ENCODE measurements around the gene ASXL1. TPM values are rescaled to one million over a fixed set of nuclear protein-coding genes. Genes with fewer than 3 reads are reported as not detected.

ASXL1 gene
- total and polyA plus RNA-seq, 3 experiments from 2014 or later = 19.8 to 133 (median 131) TPM

DNA sequence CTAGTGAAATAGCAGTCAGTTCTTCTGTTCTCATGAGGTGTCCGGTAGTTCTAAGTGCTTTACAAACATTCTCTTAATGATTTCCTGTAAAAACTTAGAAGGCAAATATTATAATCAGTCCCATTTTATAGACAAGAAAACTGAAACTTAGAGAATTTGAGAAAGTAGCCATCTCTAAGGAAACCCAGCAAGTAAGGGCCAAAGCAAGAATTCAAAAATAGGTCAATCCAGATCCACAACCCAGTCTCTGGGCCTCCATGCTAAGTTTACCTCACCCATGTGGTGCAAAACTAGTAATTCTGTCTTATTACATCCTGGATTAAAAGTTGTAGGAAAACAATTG, 27.6 kb upstream of the ASXL1 start:
- H3K9me3 Mint-ChIP-seq = no peaks in the 10 kb centered on the region
- POLR2A ChIA-PET = no interaction called here
- peaks cover 6% of the 10 kb centered on the region for H3K36me3 ChIP-seq (ENCODE audit: insufficient read depth, low read length)
- CTCF ChIA-PET = no interaction called here
- H3K9me3 ChIP-seq (ENCODE audit: low read length) = no peaks in the 10 kb centered on the region
- H3K27me3 Mint-ChIP-seq = no peaks in the 10 kb centered on the region
- H3K4me1 ChIP-seq (ENCODE audit: insufficient read depth, low read length) = peaks cover 21% of the 10 kb centered on the region
- peak overlapping the region in 1 of 8 donors; percentile 38 for H3K27ac Mint-ChIP-seq
- H3K27ac ChIP-seq (ENCODE audit: low read depth, low read length) = no peak overlapping the region
- H3K4me3 Mint-ChIP-seq = no peak overlapping the region
- H3K36me3 Mint-ChIP-seq = peaks cover 11 to 54% (median 18%) of the 10 kb centered on the region in 3 donors
- no peaks in the 10 kb centered on the region for H3K27me3 ChIP-seq (ENCODE audit: insufficient read depth, low read length, poor library complexity, severe bottlenecking)
- H3K4me3 ChIP-seq (ENCODE audit: low read length) = no peak overlapping the region
- peaks cover 26 to 34% (median 33%) of the 10 kb centered on the region in 3 donors for H3K4me1 Mint-ChIP-seq
- DNase-seq = no peak

DNA sequence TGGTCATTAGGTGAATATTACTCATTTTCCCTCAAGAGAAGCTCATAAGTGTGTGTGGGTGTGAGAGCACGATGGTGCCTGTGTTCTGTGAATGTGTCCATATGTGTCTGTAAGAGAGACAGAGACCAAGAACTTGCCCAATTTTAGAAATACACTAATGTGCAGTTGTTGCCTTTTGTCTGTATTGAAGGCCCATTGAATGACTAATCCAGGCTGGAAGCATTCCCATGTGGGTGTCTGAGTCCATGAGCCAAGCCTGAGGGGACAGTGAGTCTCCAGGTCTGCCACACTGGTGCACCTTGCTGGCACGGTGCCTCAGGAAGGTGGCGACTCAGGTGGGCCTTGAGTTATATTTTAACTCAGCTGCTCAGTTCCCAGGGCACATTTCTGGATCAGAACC, 25.5 kb upstream of the ASXL1 start:
- no peaks in the 10 kb centered on the region for H3K9me3 ChIP-seq (ENCODE audit: low read length)
- no peak overlapping the region for H3K27ac ChIP-seq (ENCODE audit: low read depth, low read length)
- H3K27ac Mint-ChIP-seq = peak overlapping the region in 7 of 8 donors; percentile 21 to 99 (median 83)
- H3K36me3 ChIP-seq (ENCODE audit: insufficient read depth, low read length) = peaks cover 6% of the 10 kb centered on the region
- DNase-seq = no peak
- ChIA-PET POLR2A (no interaction called here), CTCF (no interaction called here)
- no peaks in the 10 kb centered on the region for H3K27me3 ChIP-seq (ENCODE audit: insufficient read depth, low read length, poor library complexity, severe bottlenecking)
- H3K4me1 ChIP-seq (ENCODE audit: insufficient read depth, low read length) = peaks cover 21% of the 10 kb centered on the region
- no peaks in the 10 kb centered on the region for H3K9me3 Mint-ChIP-seq
- no peak overlapping the region for H3K4me3 ChIP-seq (ENCODE audit: low read length)
- no peak overlapping the region for H3K4me3 Mint-ChIP-seq
- peaks cover 28 to 37% (median 34%) of the 10 kb centered on the region in 3 donors for H3K4me1 Mint-ChIP-seq
- H3K36me3 Mint-ChIP-seq = peaks cover 4 to 39% (median 5%) of the 10 kb centered on the region in 3 donors
- H3K27me3 Mint-ChIP-seq = no peaks in the 10 kb centered on the region

DNA sequence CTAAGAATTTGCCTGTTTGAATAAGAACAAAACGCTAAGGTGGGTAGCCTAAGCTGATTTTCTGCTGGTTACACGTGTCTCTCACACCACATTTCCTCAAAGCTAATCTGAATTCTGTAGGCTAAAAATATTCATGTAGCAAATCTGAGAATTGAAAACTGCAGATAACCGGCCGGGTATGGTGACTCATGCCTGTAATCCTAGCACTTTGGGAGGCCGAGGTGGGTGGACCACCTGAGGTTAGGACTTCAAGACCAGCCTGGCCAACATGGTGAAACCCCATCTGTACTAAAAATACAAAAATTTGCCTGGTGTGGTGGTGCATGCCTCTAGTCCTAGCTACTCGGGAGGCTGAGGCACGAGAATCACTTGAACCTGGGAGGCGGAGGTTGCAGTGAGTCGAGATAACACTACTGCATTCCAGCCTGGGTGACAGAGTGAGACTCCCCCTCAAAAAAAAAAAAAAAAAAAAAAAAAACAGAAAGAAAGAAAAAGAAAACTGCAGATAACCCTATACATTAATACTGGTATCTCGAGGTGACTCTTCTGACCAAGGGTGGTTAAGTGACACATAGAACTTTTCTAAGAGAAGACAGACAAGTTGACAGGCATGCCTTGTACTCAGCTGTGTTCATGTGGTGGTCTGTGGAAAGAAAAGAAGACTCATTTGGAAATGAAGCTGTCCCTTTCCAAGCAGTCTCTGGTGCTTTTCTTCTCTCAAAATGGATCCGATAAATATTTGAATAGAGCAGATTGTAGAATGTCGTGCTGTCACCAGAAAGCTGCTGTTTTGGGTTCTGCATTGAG, 24.7 kb upstream of the ASXL1 start:
- Mint-ChIP-seq H3K27me3 (no peaks in the 10 kb centered on the region), H3K4me1 (peaks cover 28 to 37% (median 34%) of the 10 kb centered on the region in 3 donors), H3K27ac (peak overlapping the region; percentile 83 to 99 (median 95)), H3K9me3 (no peaks in the 10 kb centered on the region), H3K4me3 (peak overlapping the region in 6 of 7 donors; percentile 63 to 80 (median 72)), H3K36me3 (peaks cover 4 to 39% (median 6%) of the 10 kb centered on the region in 3 donors)
- ChIA-PET POLR2A (no interaction called here), CTCF (no interaction called here)
- Histone ChIP-seq H3K27ac (ENCODE audit: low read depth, low read length) (peak overlapping the region; percentile 18), H3K36me3 (ENCODE audit: insufficient read depth, low read length) (peaks cover 6% of the 10 kb centered on the region), H3K4me3 (ENCODE audit: low read length) (no peak overlapping the region), H3K4me1 (ENCODE audit: insufficient read depth, low read length) (peaks cover 21% of the 10 kb centered on the region), H3K27me3 (ENCODE audit: insufficient read depth, low read length, poor library complexity, severe bottlenecking) (no peaks in the 10 kb centered on the region), H3K9me3 (ENCODE audit: low read length) (no peaks in the 10 kb centered on the region)
- DNase-seq = no peak

DNA sequence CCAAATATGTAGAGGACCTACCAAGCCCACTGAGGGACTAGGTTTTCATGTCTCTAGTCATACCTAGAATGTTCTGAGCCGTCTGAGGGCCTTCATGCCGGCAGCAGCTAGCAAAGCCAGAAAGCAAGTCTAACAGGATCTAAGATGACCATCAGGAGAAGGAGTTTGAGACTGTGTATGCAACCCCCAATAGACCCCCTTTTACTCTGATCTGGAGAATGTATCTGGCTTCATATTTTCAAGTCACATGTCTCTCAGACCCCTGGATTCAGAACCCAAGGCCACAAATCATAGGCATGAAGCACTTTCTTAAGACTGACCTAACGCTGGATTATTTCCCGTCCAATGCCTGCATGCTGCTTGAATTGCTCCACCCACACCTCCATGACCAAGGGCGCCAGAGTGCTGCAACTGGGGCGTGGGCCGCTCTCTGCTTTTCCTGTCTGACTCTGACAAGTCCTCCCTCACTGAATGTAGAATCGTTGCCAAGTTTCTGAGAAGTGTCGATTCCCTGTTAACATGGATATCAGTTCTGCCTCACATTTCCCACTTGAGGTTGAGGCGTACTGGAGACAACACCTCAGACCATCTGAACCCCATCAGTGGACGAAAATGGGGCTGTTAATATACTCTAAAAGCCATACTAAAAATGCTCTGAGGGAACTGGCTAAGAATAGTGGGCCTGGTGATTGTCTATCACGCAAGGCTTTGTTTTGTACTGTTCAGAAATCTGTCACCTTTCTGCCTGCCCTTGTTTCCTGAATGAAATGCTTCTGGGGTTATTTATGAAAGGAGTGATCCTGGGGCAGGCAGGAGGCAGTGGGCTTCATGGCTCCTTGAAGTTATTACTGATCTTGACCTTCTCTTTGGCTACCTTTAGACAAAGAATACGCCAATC, 23.9 kb upstream of the ASXL1 start:
- ChIA-PET CTCF (no interaction called here), POLR2A (no interaction called here)
- Histone ChIP-seq H3K9me3 (ENCODE audit: low read length) (no peaks in the 10 kb centered on the region), H3K27ac (ENCODE audit: low read depth, low read length) (peak overlapping the region; percentile 18), H3K4me3 (ENCODE audit: low read length) (no peak overlapping the region), H3K27me3 (ENCODE audit: insufficient read depth, low read length, poor library complexity, severe bottlenecking) (no peaks in the 10 kb centered on the region), H3K36me3 (ENCODE audit: insufficient read depth, low read length) (peaks cover 6% of the 10 kb centered on the region), H3K4me1 (ENCODE audit: insufficient read depth, low read length) (peaks cover 21% of the 10 kb centered on the region)
- Mint-ChIP-seq H3K9me3 (no peaks in the 10 kb centered on the region), H3K4me1 (peaks cover 28 to 37% (median 34%) of the 10 kb centered on the region in 3 donors), H3K27ac (peak overlapping the region; percentile 83 to 99 (median 95)), H3K36me3 (peaks cover 4 to 37% (median 7%) of the 10 kb centered on the region in 3 donors), H3K4me3 (peak overlapping the region in 6 of 7 donors; percentile 63 to 80 (median 72)), H3K27me3 (no peaks in the 10 kb centered on the region)
- peak in 4 of 5 donors; percentile 15 to 61 (median 36) for DNase-seq

DNA sequence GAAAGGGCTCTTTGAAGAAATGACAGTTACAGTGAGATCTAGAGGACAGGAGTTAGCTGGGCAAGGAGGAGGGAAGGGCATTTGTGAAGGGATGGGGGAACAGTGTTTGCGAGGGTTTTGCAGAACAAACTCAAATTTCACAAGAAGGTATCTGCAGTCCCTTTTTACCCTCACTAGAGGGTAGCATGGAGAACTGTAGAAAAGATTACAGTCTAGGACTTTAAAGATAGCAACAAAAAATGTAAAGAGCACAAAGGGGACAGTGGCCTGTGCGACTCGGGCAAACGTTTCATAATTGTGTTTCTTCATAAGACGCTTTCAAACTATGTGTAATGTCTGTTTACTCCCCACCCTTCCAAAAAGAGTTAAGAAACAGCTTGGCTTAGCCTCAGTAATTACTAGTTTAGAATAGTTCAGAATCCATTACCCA, 21.2 kb upstream of the ASXL1 start:
- H3K9me3 ChIP-seq (ENCODE audit: low read length) = no peaks in the 10 kb centered on the region
- no peaks in the 10 kb centered on the region for H3K27me3 ChIP-seq (ENCODE audit: insufficient read depth, low read length, poor library complexity, severe bottlenecking)
- no peaks in the 10 kb centered on the region for H3K27me3 Mint-ChIP-seq
- CTCF ChIA-PET = interaction anchor here (0.6 to 1.1 kb wide), 2 partner anchors 22 to 28 kb away, joined by 3 read pairs; no protein-coding TSS in a partner anchor
- H3K4me1 ChIP-seq (ENCODE audit: insufficient read depth, low read length) = peaks cover 21% of the 10 kb centered on the region
- H3K4me3 Mint-ChIP-seq = no peak overlapping the region
- no peak overlapping the region for H3K4me3 ChIP-seq (ENCODE audit: low read length)
- POLR2A ChIA-PET = no interaction called here
- peak in 1 of 5 donors; percentile 39 for DNase-seq
- H3K36me3 ChIP-seq (ENCODE audit: insufficient read depth, low read length) = no peaks in the 10 kb centered on the region
- peak overlapping the region in 3 of 8 donors; percentile 43 to 66 (median 57) for H3K27ac Mint-ChIP-seq
- H3K4me1 Mint-ChIP-seq = peaks cover 28 to 35% (median 31%) of the 10 kb centered on the region in 3 donors
- peaks cover under 1 to 11% (median 3%) of the 10 kb centered on the region in 3 donors for H3K36me3 Mint-ChIP-seq
- H3K27ac ChIP-seq (ENCODE audit: low read depth, low read length) = no peak overlapping the region
- H3K9me3 Mint-ChIP-seq = no peaks in the 10 kb centered on the region

DNA sequence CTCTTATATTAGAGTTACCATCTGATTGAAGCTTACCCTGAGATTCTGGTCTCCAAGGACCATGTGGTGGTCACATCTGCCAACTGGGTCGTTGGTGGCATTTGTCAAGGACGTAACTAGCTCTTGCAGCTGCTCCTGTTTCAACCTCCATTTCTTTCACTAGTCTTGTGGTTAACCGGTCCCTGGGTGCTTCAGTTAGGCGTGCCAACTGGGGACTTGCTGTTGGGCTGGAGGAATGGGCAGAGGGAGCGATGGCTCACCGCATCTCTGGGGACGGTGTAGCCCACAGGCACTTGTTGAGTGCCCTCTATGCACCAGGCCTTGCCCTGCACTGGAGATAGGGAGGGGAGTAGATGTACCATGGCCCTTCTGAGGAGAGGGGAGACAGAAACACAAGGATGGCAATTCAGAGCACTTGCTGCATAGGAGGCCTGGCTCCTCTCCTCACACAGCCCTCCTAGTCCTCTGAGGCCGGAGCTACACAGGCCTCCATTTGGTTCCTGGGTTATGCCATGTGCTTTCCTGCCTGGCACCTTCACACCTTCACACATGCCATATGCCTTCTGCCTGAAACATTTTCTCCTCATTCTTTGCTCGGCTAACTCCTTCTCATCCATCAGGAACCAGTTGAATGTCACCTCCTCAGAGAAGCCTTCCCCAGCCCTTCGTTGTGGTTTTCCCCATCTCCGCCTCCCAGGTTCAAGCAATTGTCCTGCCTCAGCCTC, 20.0 kb upstream of the ASXL1 start:
- ChIA-PET POLR2A (no interaction called here), CTCF (interaction anchor here (1.2 kb wide), 1 partner anchor 27 kb away, joined by 3 read pairs; no protein-coding TSS in a partner anchor)
- no peaks in the 10 kb centered on the region for H3K27me3 Mint-ChIP-seq
- peak overlapping the region in 3 of 8 donors; percentile 23 to 82 (median 64) for H3K27ac Mint-ChIP-seq
- DNase-seq = no peak
- H3K9me3 ChIP-seq (ENCODE audit: low read length) = no peaks in the 10 kb centered on the region
- H3K36me3 ChIP-seq (ENCODE audit: insufficient read depth, low read length) = no peaks in the 10 kb centered on the region
- H3K4me1 Mint-ChIP-seq = peaks cover 18 to 23% (median 19%) of the 10 kb centered on the region in 3 donors
- no peak overlapping the region for H3K4me3 Mint-ChIP-seq
- no peaks in the 10 kb centered on the region for H3K9me3 Mint-ChIP-seq
- peaks cover 0 to 3% (median 2%) of the 10 kb centered on the region in 3 donors for H3K36me3 Mint-ChIP-seq
- no peak overlapping the region for H3K4me3 ChIP-seq (ENCODE audit: low read length)
- H3K4me1 ChIP-seq (ENCODE audit: insufficient read depth, low read length) = peaks cover 17% of the 10 kb centered on the region
- no peak overlapping the region for H3K27ac ChIP-seq (ENCODE audit: low read depth, low read length)
- no peaks in the 10 kb centered on the region for H3K27me3 ChIP-seq (ENCODE audit: insufficient read depth, low read length, poor library complexity, severe bottlenecking)

DNA sequence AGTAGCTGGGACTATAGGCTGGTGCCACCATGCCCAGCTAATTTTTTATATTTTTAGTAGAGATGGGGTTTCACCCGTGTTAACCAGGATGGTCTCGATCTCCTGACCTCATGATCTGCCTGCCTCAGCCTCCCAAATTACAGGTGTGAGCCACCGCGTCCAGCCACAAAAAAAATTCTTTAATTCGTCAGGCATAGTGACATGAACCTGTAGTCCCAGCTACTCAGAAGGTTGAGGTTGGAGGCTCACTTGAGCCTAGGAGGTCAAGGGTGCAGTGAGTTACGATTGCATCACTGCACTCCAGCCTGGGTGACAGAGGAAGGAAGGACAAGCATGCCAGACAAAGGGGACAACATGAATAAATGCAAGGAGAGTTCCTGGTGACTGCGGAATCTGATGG, 19.5 kb upstream of the ASXL1 start:
- Histone ChIP-seq H3K36me3 (ENCODE audit: insufficient read depth, low read length) (no peaks in the 10 kb centered on the region), H3K27ac (ENCODE audit: low read depth, low read length) (no peak overlapping the region), H3K27me3 (ENCODE audit: insufficient read depth, low read length, poor library complexity, severe bottlenecking) (no peaks in the 10 kb centered on the region), H3K9me3 (ENCODE audit: low read length) (no peaks in the 10 kb centered on the region), H3K4me3 (ENCODE audit: low read length) (no peak overlapping the region), H3K4me1 (ENCODE audit: insufficient read depth, low read length) (peaks cover 13% of the 10 kb centered on the region)
- POLR2A ChIA-PET = no interaction called here
- CTCF ChIA-PET = interaction anchor here (1.2 kb wide), 1 partner anchor 26 kb away, joined by 3 read pairs; no protein-coding TSS in a partner anchor
- peaks cover 0 to 3% (median 2%) of the 10 kb centered on the region in 3 donors for H3K36me3 Mint-ChIP-seq
- H3K4me1 Mint-ChIP-seq = peaks cover 14 to 17% (median 15%) of the 10 kb centered on the region in 3 donors
- H3K9me3 Mint-ChIP-seq = no peaks in the 10 kb centered on the region
- DNase-seq = no peak
- no peak overlapping the region for H3K4me3 Mint-ChIP-seq
- H3K27me3 Mint-ChIP-seq = no peaks in the 10 kb centered on the region
- H3K27ac Mint-ChIP-seq = peak overlapping the region in 2 of 8 donors; percentile 64 to 82

Data from CD8-positive, alpha-beta memory T cell (primary cell).